RWPE2 (cell line): ENCODE results near the gene PRTFDC1.

ENCODE experiments used
- ATAC-seq: fragments of 200-7000 bp; cut with Tn5 transposase; 3 replicates; pipeline ENCODE4 v1.9.1; 2021; ENCODE audit warnings: low read depth
- DNase-seq: peaks from one replicate; pipeline ENCODE4 v3.0.0-alpha.2; 2020; ENCODE audit warnings: low spot score
- H3K27ac ChIP-seq: fragments of 450-650 bp; 2 replicates; pipeline ENCODE4 v1.5.1; 2017; ENCODE audit warnings: mild to moderate bottlenecking; ENCODE audit not compliant: poor library complexity, severe bottlenecking
- H3K27me3 ChIP-seq: fragments of 250-450 bp; sonication (Bioruptor Pico); 2 replicates; pipeline ENCODE4 v1.5.1; 2021; ENCODE audit warnings: mild to moderate bottlenecking, moderate library complexity; ENCODE audit not compliant: insufficient read depth, poor library complexity, severe bottlenecking
- H3K36me3 ChIP-seq: fragments of 250-450 bp; sonication (Bioruptor Pico); 2 replicates; pipeline ENCODE4 v1.5.1; 2020; ENCODE audit warnings: low read depth, mild to moderate bottlenecking, moderate library complexity
- H3K4me1 ChIP-seq: fragments of 250-450 bp; sonication (Bioruptor Pico); 2 replicates; pipeline ENCODE4 v1.5.1; 2021; ENCODE audit warnings: mild to moderate bottlenecking, moderate library complexity; ENCODE audit not compliant: insufficient read depth, poor library complexity, severe bottlenecking
- H3K4me3 ChIP-seq: fragments of 250-450 bp; sonication (Bioruptor Pico); 2 replicates; pipeline ENCODE4 v1.5.1; 2021; ENCODE audit warnings: mild to moderate bottlenecking, moderate library complexity; ENCODE audit not compliant: severe bottlenecking
- H3K9me3 ChIP-seq: fragments of 250-450 bp; sonication (Bioruptor Pico); 2 replicates; pipeline ENCODE4 v1.5.1; 2021; ENCODE audit warnings: mild to moderate bottlenecking, moderate library complexity; ENCODE audit not compliant: severe bottlenecking
- TF ChIP-seq, protein P1 (sequence below): fragments of 450-650 bp; IDR thresholded peaks from one replicate; pipeline ENCODE4 v1.5.1; 2017; ENCODE audit warnings: mild to moderate bottlenecking, moderate library complexity; ENCODE audit not compliant: poor library complexity, severe bottlenecking

PRTFDC1 gene

DNA sequence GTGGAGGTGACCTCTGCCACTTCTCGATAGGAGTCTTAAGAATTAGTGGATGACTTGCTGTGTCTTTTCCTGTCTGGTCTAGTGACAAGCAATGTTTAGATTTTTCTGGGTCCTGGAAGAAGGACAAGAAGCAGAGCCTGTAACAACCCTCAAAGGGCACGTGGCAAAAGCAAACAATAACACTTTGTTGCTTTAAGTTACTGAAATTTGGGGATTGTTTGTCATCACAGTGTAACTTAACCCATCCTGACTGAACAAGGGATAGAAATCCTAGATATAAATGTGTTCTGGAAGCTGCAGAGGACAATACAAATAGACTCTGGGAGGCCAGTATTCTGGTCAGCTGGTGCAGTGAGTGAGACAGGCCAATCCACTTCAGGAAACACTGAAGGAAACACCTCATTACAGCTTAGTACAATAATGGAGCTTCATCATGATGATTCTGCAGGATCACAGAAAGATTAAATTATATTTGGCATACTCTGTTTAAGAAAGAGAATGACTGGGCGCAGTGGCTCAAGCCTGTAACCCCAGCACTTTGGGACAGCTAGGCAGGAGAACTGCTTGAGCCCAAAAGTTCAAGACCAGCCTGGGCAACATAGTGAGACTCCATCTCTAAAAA, 40.2 kb upstream of the PRTFDC1 start:
- H3K4me3 ChIP-seq, result no peak overlapping the region
- no peak for ATAC-seq
- H3K9me3 ChIP-seq, result no peaks in the 10 kb centered on the region

DNA sequence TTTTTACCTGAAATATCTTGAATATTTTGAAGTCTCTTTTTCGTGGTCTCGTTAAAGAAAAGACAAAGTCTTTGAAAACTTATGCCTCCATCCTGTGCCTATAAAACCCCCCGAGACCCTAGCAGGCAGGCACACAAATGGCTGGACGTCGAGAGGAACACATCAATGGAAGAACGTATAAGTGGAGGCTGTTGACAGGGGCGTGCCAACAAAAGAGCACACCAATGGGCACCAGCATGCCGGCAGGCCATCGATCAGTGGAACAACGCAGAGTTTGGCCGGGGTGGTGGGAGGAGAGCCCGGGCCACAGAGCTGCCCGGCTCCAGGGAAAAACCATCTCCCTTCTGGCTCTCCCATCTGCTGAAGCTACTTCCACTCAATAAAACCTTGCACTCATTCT, 38.9 kb upstream of the PRTFDC1 start:
- Histone ChIP-seq H3K4me3 (no peak overlapping the region), H3K27ac (no peak overlapping the region), H3K4me1 (no peaks in the 10 kb centered on the region), H3K27me3 (no peaks in the 10 kb centered on the region), H3K36me3 (no peaks in the 10 kb centered on the region), H3K9me3 (no peaks in the 10 kb centered on the region)
- DNase-seq, result no peak
- TF ChIP-seq, protein P1, sequence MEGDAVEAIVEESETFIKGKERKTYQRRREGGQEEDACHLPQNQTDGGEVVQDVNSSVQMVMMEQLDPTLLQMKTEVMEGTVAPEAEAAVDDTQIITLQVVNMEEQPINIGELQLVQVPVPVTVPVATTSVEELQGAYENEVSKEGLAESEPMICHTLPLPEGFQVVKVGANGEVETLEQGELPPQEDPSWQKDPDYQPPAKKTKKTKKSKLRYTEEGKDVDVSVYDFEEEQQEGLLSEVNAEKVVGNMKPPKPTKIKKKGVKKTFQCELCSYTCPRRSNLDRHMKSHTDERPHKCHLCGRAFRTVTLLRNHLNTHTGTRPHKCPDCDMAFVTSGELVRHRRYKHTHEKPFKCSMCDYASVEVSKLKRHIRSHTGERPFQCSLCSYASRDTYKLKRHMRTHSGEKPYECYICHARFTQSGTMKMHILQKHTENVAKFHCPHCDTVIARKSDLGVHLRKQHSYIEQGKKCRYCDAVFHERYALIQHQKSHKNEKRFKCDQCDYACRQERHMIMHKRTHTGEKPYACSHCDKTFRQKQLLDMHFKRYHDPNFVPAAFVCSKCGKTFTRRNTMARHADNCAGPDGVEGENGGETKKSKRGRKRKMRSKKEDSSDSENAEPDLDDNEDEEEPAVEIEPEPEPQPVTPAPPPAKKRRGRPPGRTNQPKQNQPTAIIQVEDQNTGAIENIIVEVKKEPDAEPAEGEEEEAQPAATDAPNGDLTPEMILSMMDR, result no peak
- ATAC-seq, result no peak

More for the DNA sequence above, 40.2 kb upstream of the PRTFDC1 start:
- DNase-seq, result no peak
- no peaks in the 10 kb centered on the region for H3K4me1 ChIP-seq
- no peaks in the 10 kb centered on the region for H3K27me3 ChIP-seq
- TF ChIP-seq, protein P1, result no peak
- no peaks in the 10 kb centered on the region for H3K36me3 ChIP-seq
- no peak overlapping the region for H3K27ac ChIP-seq

DNA sequence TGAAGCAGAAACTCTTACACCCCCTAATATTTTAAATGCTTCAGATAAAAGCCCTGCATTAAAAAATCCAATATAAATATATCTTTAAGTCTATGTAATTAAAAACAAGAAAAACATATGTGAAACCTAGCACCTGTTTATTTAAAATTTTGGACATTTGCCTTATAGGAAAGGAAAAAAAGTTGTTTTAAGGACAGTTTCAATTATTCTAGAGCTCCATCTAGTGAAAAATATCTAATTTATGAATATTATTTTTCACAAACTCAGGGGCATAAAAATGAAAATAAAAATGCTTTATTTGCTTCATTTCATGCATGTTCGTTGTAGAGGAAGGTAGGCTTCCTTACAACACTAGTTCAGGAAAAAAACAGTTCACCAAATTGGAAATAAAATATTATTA, 37.5 kb upstream of the PRTFDC1 start:
- Histone ChIP-seq H3K27ac (no peak overlapping the region), H3K4me3 (no peak overlapping the region), H3K9me3 (no peaks in the 10 kb centered on the region), H3K27me3 (no peaks in the 10 kb centered on the region), H3K4me1 (no peaks in the 10 kb centered on the region), H3K36me3 (no peaks in the 10 kb centered on the region)
- ATAC-seq (no peak), DNase-seq (no peak)
- TF ChIP-seq, protein P1, result peak; percentile 66

DNA sequence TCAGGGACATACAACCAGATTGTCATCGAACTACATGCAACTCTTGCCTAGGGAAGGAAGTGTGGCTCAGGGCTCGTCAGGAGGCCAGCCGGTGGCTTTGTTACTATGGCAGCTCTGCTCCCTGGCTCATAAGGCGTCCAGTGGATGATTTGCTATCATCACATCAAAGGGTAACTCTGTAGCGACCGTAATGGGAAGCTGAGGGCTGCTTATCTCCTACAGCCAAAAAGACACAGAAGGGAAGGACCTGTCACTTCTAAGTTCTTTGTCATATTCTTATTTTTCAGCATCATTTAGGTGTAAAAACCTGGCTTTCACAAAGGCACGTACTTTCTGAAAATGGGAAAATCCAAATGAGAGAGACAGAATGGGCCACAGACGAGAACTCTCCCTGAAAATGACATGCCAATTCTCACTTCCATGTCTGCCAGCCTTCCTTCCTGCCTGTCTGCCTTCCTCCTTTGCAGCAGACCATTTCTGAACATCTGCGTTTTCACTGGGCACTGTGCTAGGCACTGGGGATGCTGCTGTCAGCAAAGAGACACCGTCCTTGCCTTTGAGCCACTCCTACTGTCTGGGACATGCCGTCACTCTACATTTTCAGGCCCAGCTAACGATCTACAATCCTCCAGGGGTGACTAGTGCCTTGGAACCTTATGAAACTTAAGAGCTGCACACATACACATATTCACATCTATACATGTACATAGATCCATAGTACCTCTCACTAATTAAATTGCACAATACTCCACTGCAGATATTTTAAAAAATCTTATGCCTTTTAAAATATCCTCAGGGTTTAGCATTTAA, 36.6 kb upstream of the PRTFDC1 start:
- ATAC-seq (no peak), DNase-seq (no peak)

More for the DNA sequence above, 36.6 kb upstream of the PRTFDC1 start:
- Histone ChIP-seq H3K27ac (no peak overlapping the region), H3K9me3 (no peaks in the 10 kb centered on the region), H3K4me1 (no peaks in the 10 kb centered on the region), H3K36me3 (no peaks in the 10 kb centered on the region), H3K4me3 (no peak overlapping the region), H3K27me3 (no peaks in the 10 kb centered on the region)
- TF ChIP-seq, protein P1, result no peak
